Measurements from ENCODE around the gene ITGA1.
"Not testable (repeated sequence)": the region's sequence is repeated elsewhere in the genome, so short reads cannot be mapped to it uniquely, and the experiment has no call there.

ITGA1 gene

GRCh38 chr5:52910071-52910470 lies 122.4 kb downstream of the ITGA1 start:
- no peak for DNase-seq

DNA sequence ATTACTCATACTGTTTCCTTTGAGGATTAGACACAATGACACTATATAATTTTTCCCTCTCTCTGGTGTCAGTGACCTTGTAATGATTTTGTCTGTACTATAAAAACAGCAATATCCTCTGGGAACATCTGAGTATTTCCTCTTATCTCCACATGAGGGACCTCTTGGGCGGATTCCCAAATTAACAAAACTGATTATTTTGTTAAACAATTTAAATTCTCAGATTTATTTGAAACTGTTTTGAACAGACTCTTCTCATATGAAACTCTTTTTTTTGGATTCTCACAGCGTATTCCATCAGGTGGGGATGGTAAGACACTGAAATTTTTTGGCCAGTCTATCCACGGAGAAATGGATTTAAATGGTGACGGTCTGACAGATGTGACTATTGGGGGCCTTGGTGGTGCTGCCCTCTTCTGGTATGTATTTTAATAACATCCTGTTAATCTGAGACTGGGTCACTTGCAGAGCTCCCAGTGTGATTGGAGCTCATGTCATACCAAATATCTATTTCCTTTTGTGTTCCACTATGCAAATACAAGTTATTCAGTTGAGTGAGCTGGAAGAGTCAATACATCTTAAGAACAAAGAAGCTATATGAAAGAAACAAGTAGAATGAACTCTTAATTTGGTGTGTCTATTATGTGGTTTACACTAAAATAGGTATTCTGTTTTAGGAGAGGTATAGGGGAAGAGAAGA lies 127.6 kb downstream of the ITGA1 start:
- peak; percentile 68 for DNase-seq

DNA sequence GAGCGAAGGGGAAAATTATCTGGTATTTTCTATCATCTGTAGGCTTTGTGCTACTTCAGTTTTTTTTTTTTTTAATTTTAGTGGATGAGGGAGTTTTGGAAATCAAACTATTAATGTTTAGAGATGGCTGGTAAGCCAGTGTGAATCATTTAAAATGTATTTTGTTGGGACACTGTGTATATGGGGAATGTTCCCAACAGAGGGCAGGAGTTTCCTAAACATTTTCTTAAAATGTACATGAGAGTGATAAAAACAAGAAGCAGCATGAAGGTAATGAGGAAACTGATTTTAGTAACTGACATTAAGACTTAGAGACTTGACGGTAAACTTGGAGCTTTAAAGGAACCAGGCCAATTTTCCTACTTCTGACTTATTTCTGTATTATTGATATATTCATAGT lies 133.2 kb downstream of the ITGA1 start:
- DNase-seq: no peak

- no peak for DNase-seq
These were observed 134.7 kb downstream of the ITGA1 start for GRCh38 chr5:52922384-52922783.

GRCh38 chr5:52924456-52924855 lies 136.7 kb downstream of the ITGA1 start:
- no peak for DNase-seq

DNA sequence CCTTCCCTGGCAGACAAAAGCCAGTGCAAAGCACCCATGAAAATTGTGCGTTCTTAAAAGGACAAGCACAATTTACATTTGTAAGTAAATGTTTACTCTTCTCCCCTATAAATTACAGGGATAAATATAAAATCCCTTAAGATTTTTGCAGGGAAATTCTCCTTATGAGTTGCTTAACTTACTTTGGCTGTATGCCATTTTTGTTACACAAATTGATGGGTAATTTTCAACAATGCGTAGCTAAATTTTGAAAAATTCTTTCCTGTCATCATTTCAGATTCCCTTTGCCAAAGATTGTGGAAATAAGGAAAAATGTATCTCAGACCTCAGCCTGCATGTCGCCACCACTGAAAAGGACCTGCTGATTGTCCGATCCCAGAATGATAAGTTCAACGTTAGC lies 137.3 kb downstream of the ITGA1 start:
- DNase-seq: no peak

DNA sequence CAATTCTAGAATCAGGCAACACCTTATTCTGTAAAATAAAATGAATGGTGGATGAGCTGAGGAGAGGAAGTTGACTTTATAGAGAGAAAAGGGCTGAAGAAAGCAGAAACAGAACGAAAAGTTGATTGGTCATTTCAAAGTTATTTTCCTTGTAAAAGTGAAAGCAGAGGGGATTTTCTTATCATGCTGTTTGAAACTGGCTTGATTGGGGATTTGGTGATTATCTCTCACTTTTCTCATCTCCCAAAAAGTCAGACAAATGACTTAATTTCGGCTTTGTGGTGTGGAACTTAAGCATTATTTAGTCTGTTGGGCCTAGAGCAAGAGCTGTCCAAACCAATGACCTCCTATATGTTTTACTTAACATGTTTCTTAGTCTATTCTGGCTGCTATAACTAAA lies 141.0 kb downstream of the ITGA1 start:
- no peak for DNase-seq

GRCh38 chr5:52938226-52938625 lies 150.5 kb downstream of the ITGA1 start:
- DNase-seq: no peak

- no peak for DNase-seq
These were observed 155.6 kb downstream of the ITGA1 start for GRCh38 chr5:52943285-52943684.

DNA sequence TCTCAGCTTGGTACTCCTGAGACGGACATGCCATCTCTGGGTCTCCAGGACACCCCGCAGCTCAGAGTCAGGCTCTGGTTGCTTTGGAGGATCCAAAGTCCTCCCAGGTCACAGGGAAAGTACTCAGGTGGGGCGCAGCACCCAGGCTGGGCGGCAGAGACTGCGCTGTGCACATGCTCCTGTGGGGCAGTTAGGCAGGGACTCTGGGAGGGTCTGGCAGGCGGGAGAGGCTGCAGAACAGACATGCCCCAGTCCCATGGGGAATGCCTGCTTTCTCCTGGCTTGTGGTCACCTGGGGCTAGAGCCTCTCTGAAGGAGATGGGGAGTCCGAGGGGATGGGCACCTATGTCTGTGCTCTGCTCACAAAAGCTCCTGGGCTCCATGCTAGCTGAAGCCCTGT lies 156.1 kb downstream of the ITGA1 start:
- no peak for DNase-seq

DNA sequence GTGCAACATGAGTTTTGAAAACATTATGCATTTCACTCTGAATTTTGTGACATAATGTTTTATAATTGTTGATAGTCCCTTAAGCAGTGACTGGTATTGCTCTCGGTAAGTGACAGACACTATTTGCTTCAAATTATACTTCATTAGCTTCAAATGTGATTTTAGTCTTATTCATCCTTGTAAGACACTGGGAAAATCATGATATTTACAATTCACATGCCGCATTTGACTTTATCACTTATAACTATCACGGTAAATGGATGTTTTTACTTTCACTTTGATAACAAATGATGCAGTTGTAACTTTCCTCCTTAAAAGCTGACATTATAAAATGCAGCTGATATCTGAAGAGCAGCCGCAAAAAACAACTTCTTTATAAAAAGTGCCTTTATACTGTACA lies 157.3 kb downstream of the ITGA1 start:
- DNase-seq: no peak

GRCh38 chr5:52947208-52947607 lies 159.5 kb downstream of the ITGA1 start:
- no peak for DNase-seq

DNA sequence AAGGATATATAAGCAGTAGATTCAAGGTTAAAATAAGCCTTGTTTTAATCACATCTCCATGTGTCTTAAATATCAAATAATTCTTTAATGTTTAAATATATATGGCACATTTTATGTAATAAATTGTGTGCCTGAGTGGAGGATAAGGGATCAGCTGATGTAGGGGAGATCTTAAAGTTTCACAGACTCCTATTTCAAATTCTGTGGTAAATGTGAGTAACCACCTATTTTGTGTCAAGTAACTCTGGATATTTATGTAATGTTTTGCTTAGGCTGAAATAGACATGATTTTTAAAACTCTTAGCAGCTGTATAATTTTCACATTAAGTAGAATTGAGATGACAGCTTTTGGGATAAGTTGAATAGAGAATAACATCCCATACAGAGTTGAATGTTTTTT lies 160.1 kb downstream of the ITGA1 start:
- DNase-seq: no peak

GRCh38 chr5:52948418-52949076 lies 160.8 kb downstream of the ITGA1 start:
- peak; percentile 71 for DNase-seq

- no peak for DNase-seq
These were observed 163.0 kb downstream of the ITGA1 start for GRCh38 chr5:52950686-52951085.

- DNase-seq: no peak
These were observed 164.8 kb downstream of the ITGA1 start for GRCh38 chr5:52952483-52952882.

- no peak for DNase-seq
These were observed 168.3 kb downstream of the ITGA1 start for GRCh38 chr5:52956014-52956413.

- DNase-seq: no peak
These were observed 169.4 kb downstream of the ITGA1 start for GRCh38 chr5:52956915-52957747.

GRCh38 chr5:52961274-52961681 lies 173.6 kb downstream of the ITGA1 start:
- DNase-seq: peak; percentile 49

DNA sequence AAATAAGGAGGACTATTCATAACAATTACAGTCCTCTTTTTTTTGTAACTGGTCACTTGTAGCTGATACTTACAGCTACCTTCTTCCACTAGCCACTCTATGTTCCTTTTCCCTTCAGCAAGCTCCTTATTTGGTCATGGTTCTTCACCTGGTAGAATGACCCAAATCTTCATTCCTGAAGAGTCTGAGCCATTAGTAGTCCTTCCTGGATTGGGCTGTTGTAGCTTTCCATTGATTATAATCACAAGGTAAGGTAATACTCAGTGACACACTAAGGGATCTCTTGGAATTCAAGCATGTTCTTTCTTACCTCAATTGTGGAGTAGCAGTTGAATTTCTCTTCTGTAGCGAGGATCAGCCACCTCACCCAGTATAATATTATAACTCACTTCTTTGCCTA lies 175.9 kb downstream of the ITGA1 start:
- no peak for DNase-seq

DNA sequence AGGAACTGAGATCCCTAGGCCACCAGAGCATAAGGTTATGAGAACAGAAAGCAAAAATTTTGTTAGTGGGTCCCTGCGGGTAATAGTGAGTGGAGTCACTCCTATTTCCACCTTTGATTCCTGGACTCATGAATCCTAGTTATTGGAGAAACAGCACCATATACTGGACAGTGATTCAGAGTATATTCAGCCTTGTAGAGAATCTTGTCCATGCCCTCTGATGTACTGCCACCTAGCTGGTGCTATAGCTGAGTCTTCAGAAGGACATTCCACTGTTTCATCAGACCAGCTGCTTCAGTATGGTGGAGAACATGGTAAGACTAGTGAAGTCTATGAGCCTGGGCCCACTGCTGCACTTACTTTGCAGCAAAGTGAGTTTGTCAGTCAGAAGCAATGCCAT lies 176.4 kb downstream of the ITGA1 start:
- DNase-seq: no peak

DNA sequence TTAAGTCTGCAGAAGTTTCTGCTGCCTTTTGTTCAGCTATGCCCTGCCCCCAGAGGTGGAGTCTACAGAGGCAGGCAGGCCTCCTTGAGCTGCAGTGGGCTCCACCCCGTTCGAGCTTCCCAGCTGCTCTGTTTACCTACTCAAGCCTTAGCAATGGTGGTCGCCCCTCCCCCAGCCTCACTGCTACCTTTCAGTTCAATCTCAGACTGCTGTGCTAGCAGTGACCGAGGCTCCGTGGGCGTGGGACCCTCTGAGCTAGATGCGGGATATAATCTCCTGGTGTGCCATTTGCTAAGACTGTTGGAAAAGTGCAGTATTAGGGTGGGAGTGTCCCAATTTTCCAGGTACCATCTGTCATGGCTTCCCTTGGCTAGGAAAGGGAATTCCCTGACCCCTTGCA lies 188.4 kb downstream of the ITGA1 start:
- not testable (repeated sequence) for DNase-seq

- DNase-seq: no peak
These were observed 189.7 kb downstream of the ITGA1 start for GRCh38 chr5:52977264-52977897.

All from NCI-H345 (cell line).